ENCODE results near the gene TSR3.

- TF ChIP-seq TARDBP (IDR thresholded peaks at IDR 0.05) (no peak), ZNF384 (IDR thresholded peaks at IDR 0.05) (no peak), NFRKB (IDR thresholded peaks at IDR 0.05) (no peak), BHLHE40 (IDR thresholded peaks at IDR 0.05; ENCODE audit: borderline replicate concordance) (no peak), SUZ12 (IDR thresholded peaks at IDR 0.05) (no peak), FOXA1 (IDR thresholded peaks at IDR 0.05) (no peak), SP1 (IDR thresholded peaks at IDR 0.05) (no peak), ELF4 (IDR thresholded peaks at IDR 0.05) (no peak), CTBP1 (IDR thresholded peaks at IDR 0.05; ENCODE audit: borderline replicate concordance) (no peak), FOXM1 (IDR thresholded peaks at IDR 0.05; ENCODE audit: borderline replicate concordance) (no peak)
Observed at GRCh38 chr16:1354815-1355540, 3.3 kb upstream of the TSR3 start.
